ENCODE results near the gene CD9.
A peak's percentile ranks its signal among the peaks of the same experiment; 100 is the strongest.

The CD9 gene

GRCh38 chr12:6226679-6227051 is 26.5 kb downstream of the CD9 start:
- H3K4me3 ChIP-seq (ENCODE audit: low read depth, low read length): no peak overlapping the region
- peak; percentile 40 for DNase-seq (ENCODE audit: low read depth)
- TF ChIP-seq CTCF (conservative IDR thresholded peaks at IDR 0.05; ENCODE audit: low read depth, low read length): no peak

- no peak for TF ChIP-seq CTCF (conservative IDR thresholded peaks at IDR 0.05; ENCODE audit: low read depth, low read length)
- H3K4me3 ChIP-seq (ENCODE audit: low read depth, low read length): no peak overlapping the region
- DNase-seq (ENCODE audit: low read depth): no peak
Observed at GRCh38 chr12:6228535-6229223, 28.5 kb downstream of the CD9 start.

- no peak overlapping the region for H3K4me3 ChIP-seq (ENCODE audit: low read depth, low read length)
- peak; percentile 54 for DNase-seq (ENCODE audit: low read depth)
- no peak for TF ChIP-seq CTCF (conservative IDR thresholded peaks at IDR 0.05; ENCODE audit: low read depth, low read length)
Observed at GRCh38 chr12:6229224-6230218, 29.3 kb downstream of the CD9 start.

- H3K4me3 ChIP-seq (ENCODE audit: low read depth, low read length): no peak overlapping the region
- peak; percentile 23 for DNase-seq (ENCODE audit: low read depth)
- no peak for TF ChIP-seq CTCF (conservative IDR thresholded peaks at IDR 0.05; ENCODE audit: low read depth, low read length)
Observed at GRCh38 chr12:6230321-6231110, 30.3 kb downstream of the CD9 start.

- no peak overlapping the region for H3K4me3 ChIP-seq (ENCODE audit: low read depth, low read length)
- peak; percentile 30 for DNase-seq (ENCODE audit: low read depth)
- TF ChIP-seq CTCF (conservative IDR thresholded peaks at IDR 0.05; ENCODE audit: low read depth, low read length): no peak
Observed at GRCh38 chr12:6231359-6232268, 31.4 kb downstream of the CD9 start.
